Activated naive CD4-positive, alpha-beta T cell treated with Interleukin-2 at 50 U/mL for 16 hours (primary cell): Measurements from ENCODE around the gene UNC5C.

Experiments
- DNase-seq: peaks from one replicate; pipeline ENCODE4 v3.0.0-alpha.2; 2020

UNC5C gene

DNA sequence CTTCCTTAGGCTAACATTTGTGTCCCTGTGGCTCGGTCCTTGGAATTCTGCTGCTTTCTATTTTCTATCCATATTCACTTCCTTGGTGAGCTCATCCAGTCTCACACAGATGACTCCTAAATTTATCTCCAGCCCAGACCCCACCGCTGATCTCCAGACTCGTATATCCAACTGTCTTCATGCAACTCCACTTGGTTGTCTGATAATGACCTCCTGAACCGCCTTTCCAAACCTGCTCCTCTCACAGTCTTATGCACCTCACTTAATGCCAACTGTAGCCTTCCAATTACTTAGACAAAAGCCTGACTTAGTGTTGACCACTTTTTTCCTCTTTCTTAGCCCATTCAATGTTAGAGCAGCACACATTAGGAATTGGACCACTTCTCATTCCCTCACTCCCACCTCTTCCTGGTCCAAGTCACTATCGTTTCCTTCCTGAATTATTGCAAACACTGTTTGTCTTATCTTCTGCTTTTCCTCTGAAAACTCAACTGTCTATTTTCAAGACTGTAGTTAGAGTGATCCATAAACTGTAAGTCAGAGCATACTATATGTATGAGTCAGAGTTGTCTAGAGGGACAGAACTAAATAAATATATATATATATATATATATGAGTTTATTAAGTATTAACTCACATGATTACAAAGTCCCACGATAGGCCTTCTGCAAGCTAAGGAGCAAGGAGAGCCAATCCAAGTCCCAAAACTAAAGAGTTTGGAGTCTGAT, 292.5 kb downstream of the UNC5C start:
- DNase-seq = no peak

GRCh38 chr4:95255396-95256107, 293.2 kb downstream of the UNC5C start:
- no peak for DNase-seq

DNA sequence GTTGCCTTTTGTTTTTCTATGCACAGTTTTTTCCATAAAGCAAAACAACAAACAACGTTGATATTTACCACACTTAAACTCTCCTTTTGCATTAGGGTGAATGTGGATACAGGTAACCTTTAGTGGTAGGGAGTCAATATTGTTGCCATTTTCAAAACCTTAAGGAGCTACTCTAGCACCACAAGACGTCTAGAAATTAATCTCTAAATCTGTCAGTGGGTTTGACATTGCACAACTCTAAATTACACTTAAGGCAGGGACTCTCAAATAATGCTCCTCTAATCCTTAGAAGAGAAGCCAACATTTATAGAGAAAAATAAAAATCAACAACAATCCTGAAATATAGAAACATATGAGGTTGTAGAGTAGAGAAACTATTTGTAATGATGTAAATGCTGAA, 297.2 kb downstream of the UNC5C start:
- no peak for DNase-seq

- DNase-seq = no peak
Observed at GRCh38 chr4:95250544-95251137, 298.1 kb downstream of the UNC5C start.

DNA sequence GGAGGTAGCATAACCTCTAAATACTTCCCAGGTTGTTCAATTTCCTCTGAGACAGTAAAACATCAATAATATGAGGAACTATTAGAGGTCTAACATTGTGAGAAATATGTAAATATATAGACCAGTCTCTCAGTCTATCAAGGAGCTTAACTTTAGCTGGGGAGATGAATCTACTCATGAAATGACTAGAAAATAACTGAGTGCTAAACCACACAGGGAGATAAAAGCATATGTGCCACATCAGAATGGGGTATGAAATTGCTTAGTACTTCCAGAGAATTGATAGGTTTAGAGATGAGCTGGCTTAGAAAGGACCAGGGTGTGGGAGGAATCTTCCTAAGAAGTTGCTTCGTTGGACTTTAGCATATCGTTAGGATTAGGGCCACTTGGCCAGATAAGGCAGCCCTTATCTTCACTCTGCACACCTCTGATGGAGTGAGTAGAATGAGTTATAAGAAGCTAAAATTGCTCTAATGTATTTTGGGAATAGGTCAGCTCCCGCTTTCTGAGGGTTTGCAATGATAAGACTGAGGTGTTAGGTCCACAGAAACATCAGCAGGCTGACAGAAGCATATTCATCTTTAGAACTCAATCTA, 299.2 kb downstream of the UNC5C start:
- no peak for DNase-seq

- no peak for DNase-seq
Observed at GRCh38 chr4:95248720-95249425, 299.9 kb downstream of the UNC5C start.

DNA sequence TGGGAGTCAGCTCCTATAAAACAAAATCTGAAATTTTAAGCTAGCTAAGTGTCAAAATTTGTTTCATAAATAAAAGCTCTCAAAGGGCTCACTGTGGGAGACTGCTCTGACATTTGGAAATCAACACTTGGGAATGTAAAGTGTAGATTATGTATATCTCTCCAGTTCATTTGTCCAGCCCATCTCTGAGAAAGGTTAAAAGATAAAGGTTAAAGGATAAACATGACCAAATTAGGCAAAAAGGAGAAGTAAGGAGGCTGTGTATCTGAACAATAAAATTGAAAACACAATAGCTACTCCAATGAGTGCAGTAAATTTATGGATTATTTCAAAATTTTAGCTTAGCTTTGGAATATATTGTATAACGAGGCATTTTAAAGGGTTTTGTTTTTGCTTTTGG, 304.9 kb downstream of the UNC5C start:
- no peak for DNase-seq

DNA sequence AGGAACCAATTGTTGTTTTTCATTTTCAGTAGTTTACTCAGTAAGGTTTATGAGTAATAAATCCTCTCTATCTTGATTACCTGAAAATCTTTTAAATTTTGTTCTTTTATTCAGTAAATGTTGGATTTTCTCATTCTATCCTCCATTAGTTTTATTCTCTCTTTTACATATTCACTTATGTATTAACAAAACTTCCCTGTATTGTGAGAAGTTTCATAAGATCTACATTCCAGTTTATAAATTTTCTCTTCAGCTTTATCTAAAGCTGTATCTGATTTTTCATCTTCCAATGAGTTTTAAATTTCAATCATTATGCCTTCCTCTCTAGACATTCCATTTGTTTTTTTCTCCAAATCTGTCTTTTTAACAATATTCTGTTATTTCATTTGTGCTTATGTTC, 310.2 kb downstream of the UNC5C start:
- no peak for DNase-seq

- DNase-seq = no peak
Observed at GRCh38 chr4:95232358-95233156, 316.2 kb downstream of the UNC5C start.

DNA sequence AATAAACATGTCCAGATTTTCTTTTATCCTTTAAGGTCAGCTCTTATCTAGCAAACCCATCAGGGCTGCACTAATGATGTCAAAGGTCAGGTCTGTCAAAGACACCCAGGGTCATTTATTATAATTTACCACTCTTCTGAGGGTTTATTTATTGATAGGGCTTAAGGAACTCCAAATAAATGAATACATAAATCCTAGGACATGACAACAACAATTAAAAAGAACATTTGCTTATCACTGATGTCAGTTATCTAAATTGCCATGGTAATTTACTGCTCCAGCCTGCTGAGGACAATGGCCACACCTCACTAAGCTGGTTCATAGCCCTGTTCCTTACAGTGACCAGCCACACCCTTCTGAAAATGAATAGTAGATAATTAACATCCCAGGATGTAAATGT, 317.1 kb downstream of the UNC5C start:
- DNase-seq = no peak

GRCh38 chr4:95225849-95226248, 322.9 kb downstream of the UNC5C start:
- no peak for DNase-seq

GRCh38 chr4:95224402-95224801, 324.4 kb downstream of the UNC5C start:
- no peak for DNase-seq

DNA sequence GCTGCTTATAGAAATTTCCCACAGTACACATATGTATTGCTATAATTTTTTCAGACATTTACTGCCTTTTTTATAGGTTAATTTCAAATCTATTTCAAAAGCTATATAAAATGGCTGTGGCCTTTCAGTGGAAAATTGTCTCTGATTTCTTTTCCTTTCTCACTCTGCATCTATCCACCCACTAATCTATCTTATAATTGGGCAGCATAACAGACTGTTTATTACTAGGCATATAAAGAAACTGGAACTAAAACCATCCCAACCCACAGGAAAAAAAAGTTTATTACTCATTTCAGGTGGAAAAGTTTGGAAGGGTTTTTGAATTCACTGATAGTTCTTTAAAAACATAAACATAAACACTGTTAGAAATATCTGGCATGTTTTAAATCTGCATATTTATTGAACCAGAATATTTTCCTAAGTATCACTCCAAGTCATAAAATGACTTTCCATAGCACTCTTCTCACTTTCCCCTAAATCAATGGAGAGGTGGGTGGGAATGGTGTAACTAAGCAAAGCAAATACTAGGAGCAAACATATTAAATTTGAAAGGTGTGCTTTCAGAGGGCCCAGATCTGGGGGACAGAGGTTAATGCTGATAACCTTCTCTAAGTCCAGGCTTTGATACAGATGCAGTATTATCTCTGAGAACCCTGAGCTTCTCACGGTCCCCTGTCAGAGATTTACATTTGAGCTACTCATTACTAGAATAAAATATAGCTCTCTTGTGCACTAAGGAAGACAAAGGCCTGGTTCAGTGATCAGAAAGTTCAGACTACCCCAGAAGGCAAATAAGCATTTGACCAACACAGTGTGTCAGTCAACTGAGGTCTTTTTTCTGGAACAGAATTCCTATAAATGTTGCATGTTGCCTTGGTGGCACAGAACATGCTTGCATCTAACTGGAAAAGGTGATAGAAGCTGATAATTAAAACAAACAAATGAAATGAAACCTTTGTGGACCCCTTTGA, 328.3 kb downstream of the UNC5C start:
- no peak for DNase-seq

- DNase-seq = no peak
Observed at GRCh38 chr4:95219109-95219508, 329.7 kb downstream of the UNC5C start.

GRCh38 chr4:95217197-95217596, 331.6 kb downstream of the UNC5C start:
- DNase-seq = no peak

GRCh38 chr4:95216636-95217035, 332.1 kb downstream of the UNC5C start:
- no peak for DNase-seq

GRCh38 chr4:95215991-95216605, 332.7 kb downstream of the UNC5C start:
- DNase-seq = no peak

GRCh38 chr4:95215043-95215442, 333.7 kb downstream of the UNC5C start:
- DNase-seq = no peak

GRCh38 chr4:95214408-95214807, 334.4 kb downstream of the UNC5C start:
- DNase-seq = no peak

DNA sequence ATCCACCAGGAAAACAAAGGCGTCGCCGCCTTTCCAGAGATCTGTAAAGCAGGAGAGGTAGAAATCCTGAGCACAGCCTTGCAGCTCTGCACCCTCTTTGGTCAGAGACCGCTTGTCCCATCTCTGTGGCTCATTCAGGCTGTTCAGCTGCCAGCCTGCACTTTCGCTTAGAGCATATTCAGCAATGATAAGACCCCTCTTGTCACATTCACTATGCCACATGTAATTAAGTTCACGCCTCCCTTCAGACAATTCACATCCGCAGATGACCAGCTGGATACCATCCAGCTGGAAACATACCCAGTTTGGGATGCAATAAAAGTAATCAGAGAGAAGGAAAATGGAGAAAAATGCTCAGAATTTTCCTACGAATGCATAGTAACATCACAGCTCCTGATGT, 335.4 kb downstream of the UNC5C start:
- no peak for DNase-seq

- DNase-seq = no peak
Observed at GRCh38 chr4:95212692-95213091, 336.1 kb downstream of the UNC5C start.
